Ishikawa (cell line): ENCODE results near the gene BTBD8.
A peak's percentile ranks its signal among the peaks of the same experiment; 100 is the strongest.

Experiments used
- CEBPB ChIP-seq: IDR thresholded peaks from 2 replicates; pipeline ENCODE4 v1.6.1; 2012
- CREB1 ChIP-seq: IDR thresholded peaks from 2 replicates; pipeline ENCODE4 v1.6.1; 2012; ENCODE audit warnings: low read depth
- EGR1 ChIP-seq: IDR thresholded peaks from 2 replicates; pipeline ENCODE4 v1.6.1; 2012
- EP300 ChIP-seq: IDR thresholded peaks from 2 replicates; pipeline ENCODE4 v1.6.1; 2012; ENCODE audit warnings: borderline replicate concordance
- FOXM1 ChIP-seq: IDR thresholded peaks from 2 replicates; pipeline ENCODE4 v1.6.1; 2012; ENCODE audit warnings: low read depth, borderline replicate concordance
- MAX ChIP-seq: IDR thresholded peaks from 2 replicates; pipeline ENCODE4 v1.6.1; 2012
- NFIC ChIP-seq: IDR thresholded peaks from 2 replicates; pipeline ENCODE4 v1.6.1; 2012
- RAD21 ChIP-seq: IDR thresholded peaks from 2 replicates; pipeline ENCODE4 v1.6.1; 2012; ENCODE audit warnings: low read depth
- REST ChIP-seq: IDR thresholded peaks from 2 replicates; pipeline ENCODE4 v1.6.1; 2012; ENCODE audit warnings: low read depth, mild to moderate bottlenecking
- TAF1 ChIP-seq: IDR thresholded peaks from 2 replicates; pipeline ENCODE4 v1.6.1; 2012; ENCODE audit warnings: low read depth, mild to moderate bottlenecking
- TCF12 ChIP-seq: IDR thresholded peaks from 2 replicates; pipeline ENCODE4 v1.6.1; 2012; ENCODE audit warnings: low read depth
- TEAD4 ChIP-seq: IDR thresholded peaks from 2 replicates; pipeline ENCODE4 v1.6.1; 2012
- USF1 ChIP-seq: IDR thresholded peaks from 2 replicates; pipeline ENCODE4 v1.6.1; 2012
- YY1 ChIP-seq: IDR thresholded peaks from 2 replicates; pipeline ENCODE4 v1.6.1; 2012; ENCODE audit warnings: low read depth
- ZBTB7A ChIP-seq: IDR thresholded peaks from 2 replicates; pipeline ENCODE4 v1.6.1; 2012; ENCODE audit warnings: low read depth

BTBD8 gene

GRCh38 chr1:92051948-92052347 is 28.2 kb upstream of the BTBD8 start:
- TF ChIP-seq YY1 (no peak), EP300 (no peak), TAF1 (no peak), TCF12 (no peak), MAX (no peak), EGR1 (no peak), RAD21 (no peak)

GRCh38 chr1:92065042-92065441 is 15.1 kb upstream of the BTBD8 start:
- TF ChIP-seq YY1 (no peak), NFIC (no peak), CEBPB (no peak), RAD21 (no peak), EP300 (no peak), EGR1 (no peak), TAF1 (no peak)

- TF ChIP-seq TEAD4 = no peak
- no peak for TF ChIP-seq REST
- TF ChIP-seq NFIC = 0 out of 2 replicates have a peak, but pooled peaks have one; percentile 12
- no peak for TF ChIP-seq TCF12
- no peak for TF ChIP-seq TAF1
Observed at GRCh38 chr1:92066321-92066720, 13.8 kb upstream of the BTBD8 start.

- TF ChIP-seq NFIC = no peak
- TF ChIP-seq FOXM1 = no peak
- TF ChIP-seq USF1 = no peak
- TF ChIP-seq CEBPB = no peak
- no peak for TF ChIP-seq YY1
- no peak for TF ChIP-seq MAX
- TF ChIP-seq EGR1 = no peak
- no peak for TF ChIP-seq EP300
- no peak for TF ChIP-seq ZBTB7A
- no peak for TF ChIP-seq REST
- no peak for TF ChIP-seq CREB1
- no peak for TF ChIP-seq TEAD4
- TF ChIP-seq TAF1 = no peak
- no peak for TF ChIP-seq TCF12
- TF ChIP-seq RAD21 = no peak
Observed at GRCh38 chr1:92070892-92071291, 9.3 kb upstream of the BTBD8 start.

- TF ChIP-seq TAF1 (no peak), TEAD4 (no peak)
Observed at GRCh38 chr1:92075311-92075710, 4.8 kb upstream of the BTBD8 start, which contains the start of gene SETSIP. Gene SETSIP (minus strand): TSS chr1:92075411. CDS start chr1:92075411, 0 bp downstream.

- TF ChIP-seq REST (no peak), YY1 (no peak), MAX (no peak), TEAD4 (no peak), EP300 (no peak), NFIC (no peak), CREB1 (no peak)
Observed at GRCh38 chr1:92076363-92076762, 3.8 kb upstream of the BTBD8 start.
